Measurements from ENCODE around the gene GBP1.

- TF ChIP-seq CTCF (conservative IDR thresholded peaks at IDR 0.05) = no peak
- no peak for TF ChIP-seq ZFX (IDR thresholded peaks at IDR 0.05)
These were observed 56.5 kb downstream of the GBP1 start for GRCh38 chr1:89008511-89008910.

Data from C4-2B (cell line).